Hematopoietic multipotent progenitor cell treated with erythropoietin and hydrocortisone succinate and interleukin-3 and kit ligand, for 6 days (in vitro differentiated cells): Measurements from ENCODE around the gene APLP2.

Experiments
- DNase-seq: peaks from one replicate; pipeline ENCODE4 v3.0.0-alpha.2; 2015

APLP2 gene

DNA sequence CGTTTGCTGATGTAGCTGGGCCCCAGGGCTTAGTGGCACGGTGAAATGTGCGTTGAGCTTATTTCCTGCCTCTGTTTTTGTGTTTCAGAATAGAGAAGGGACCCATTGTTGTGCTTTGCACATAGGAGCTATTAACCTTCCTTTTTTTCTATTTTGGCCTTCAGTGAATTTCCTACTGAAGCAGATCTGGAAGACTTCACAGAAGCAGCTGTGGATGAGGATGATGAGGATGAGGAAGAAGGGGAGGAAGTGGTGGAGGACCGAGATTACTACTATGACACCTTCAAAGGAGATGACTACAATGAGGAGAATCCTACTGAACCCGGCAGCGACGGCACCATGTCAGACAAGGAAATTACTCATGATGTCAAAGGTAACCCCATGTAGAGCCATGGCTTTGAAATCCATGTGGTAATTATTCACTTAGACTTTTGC lies 52.5 kb downstream of the APLP2 start:
- no peak for DNase-seq

DNA sequence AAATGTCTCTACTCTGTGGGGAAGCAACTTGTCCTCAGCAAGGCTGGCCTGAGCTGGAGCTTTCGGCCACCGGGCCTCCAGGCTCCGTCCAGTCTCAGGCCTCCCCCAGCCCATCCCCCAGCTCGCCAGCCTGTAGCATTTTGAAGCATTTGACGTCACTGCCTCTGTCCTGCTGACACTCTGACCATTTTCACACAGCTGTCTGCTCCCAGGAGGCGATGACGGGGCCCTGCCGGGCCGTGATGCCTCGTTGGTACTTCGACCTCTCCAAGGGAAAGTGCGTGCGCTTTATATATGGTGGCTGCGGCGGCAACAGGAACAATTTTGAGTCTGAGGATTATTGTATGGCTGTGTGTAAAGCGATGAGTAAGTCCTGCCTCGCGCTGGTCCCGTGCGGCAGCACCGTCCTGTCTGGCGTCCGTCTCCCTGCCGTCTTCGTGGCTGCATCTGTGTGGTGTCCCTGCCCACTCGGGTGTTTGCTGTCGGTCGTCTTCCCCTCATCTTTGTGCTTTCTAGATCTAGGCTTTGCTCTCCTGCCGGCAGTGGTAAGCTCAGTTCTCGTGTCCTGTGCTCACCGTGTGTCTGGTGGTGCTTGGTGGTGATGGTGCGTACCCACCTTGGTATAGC lies 53.8 kb downstream of the APLP2 start:
- no peak for DNase-seq

- peak; percentile 71 for DNase-seq
These were observed 54.4 kb downstream of the APLP2 start for GRCh38 chr11:130124096-130124495.

DNA sequence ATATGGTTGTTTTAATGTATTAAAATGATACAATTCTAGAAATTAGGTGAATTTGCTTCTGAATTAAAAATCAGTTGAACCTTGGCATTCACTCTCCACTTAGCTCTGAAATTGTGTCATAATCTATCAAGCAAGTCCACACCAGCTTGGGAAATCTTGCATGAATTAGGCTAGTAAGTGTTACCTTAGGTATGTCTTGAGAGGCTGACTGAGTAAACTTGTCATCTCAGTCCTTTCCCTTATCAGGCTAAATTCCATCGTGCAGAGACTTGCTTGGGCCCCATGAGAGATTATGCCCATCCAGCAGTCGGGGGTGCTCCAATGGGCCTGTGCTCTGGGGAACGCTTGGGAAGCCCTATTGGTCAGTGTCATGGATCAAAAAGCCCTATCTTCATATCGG lies 55.9 kb downstream of the APLP2 start:
- no peak for DNase-seq

GRCh38 chr11:130126516-130126915 lies 56.8 kb downstream of the APLP2 start:
- DNase-seq: no peak

DNA sequence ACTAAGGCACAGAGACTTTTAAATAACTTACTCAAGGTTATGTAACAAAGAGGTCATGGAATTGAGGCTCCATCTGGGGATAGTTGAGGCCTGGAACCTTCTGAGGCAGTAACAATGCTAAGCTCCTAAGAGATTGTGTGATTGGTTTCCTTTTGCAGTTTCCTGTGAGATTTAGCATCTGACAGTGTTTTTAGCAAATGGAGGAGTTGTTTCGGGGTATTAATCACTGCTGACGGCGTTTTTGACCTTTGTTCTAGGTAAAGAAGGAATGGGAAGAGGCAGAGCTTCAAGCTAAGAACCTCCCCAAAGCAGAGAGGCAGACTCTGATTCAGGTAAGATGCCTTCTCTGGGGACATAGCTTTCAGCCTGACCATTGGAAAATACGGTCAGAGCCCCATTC lies 57.8 kb downstream of the APLP2 start:
- DNase-seq: no peak

DNA sequence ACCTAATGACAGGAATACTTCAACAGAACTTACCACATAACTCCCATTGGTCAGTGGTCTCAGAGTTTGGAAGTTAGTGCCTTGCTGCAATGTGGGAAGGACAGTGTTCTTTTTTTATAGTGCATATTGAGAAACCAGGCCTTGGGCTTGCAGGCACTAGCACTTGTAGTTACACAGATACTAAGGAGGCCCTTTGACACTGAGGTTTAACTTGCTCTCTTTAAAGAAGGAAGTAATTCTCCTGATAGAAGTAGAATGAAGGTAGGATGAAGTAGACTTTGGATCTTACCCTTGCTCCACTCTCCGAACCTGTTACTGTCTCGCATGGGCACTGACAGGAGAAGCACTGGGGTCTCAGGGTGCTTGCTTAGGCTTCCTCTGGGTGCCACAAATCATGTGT lies 58.9 kb downstream of the APLP2 start:
- no peak for DNase-seq

GRCh38 chr11:130129922-130130321 lies 60.2 kb downstream of the APLP2 start:
- no peak for DNase-seq

GRCh38 chr11:130131961-130132850 lies 62.5 kb downstream of the APLP2 start:
- DNase-seq: peak; percentile 90

DNA sequence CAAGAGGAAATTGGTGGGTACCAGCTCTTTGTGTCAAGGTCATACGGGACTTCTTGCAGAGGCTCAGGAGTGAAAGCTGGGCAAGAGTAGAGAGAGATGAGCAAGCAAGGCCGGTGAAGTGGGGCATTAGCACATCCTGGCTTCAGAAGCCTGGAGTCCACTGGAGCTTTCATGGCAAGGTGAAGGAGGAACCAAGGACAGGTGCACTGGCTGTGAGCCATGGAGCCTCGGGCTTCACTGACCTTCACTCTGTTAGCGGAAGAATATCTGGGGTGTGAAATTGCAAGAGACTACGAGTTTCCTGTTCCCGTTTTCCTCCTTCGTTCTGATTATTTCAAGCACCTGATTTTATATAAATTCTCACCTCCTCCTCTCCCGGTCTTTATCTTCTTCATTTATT lies 64.0 kb downstream of the APLP2 start:
- no peak for DNase-seq

DNA sequence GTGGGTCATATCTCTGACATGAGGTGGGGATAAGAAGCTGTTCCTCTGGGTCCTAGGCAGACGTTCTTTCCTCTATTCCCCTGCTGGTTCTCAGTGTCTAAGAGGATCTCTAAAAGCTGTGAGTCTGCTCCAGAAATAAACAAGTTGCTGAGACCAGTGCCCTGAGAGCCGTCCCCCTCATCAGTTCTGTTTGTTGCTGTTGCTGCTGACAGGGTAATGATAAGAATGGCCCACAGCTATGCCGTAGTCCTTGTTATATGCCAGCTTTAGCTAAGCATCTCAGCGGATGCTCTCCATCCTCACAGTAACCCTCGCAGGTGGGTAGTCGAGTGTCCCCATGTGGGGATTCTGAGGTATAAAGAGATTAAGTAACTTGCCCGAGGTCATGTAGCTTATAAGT lies 66.4 kb downstream of the APLP2 start:
- no peak for DNase-seq

DNA sequence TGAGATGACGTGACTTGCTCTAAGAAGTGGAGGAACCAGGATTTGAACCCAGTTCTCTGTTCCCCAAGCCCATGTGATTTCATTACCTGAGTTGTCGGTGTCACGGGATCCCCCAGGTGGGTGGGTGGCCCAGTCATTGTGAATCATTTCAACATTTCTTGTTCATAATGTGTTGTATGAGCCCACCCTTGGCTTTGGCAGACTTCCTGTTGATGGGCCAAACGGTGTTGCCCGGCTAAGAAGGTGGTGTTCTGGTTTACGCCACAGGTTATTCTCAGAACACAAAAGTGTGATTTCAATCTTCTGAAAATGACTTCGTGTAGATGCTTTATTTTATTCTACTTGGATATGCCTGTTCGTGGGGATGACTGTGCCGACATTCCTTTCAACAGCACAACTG lies 68.3 kb downstream of the APLP2 start:
- DNase-seq: no peak

- DNase-seq: no peak
These were observed 69.7 kb downstream of the APLP2 start for GRCh38 chr11:130139401-130139800.

GRCh38 chr11:130141561-130142341 lies 72.1 kb downstream of the APLP2 start:
- DNase-seq: no peak

GRCh38 chr11:130144141-130144540 lies 74.4 kb downstream of the APLP2 start:
- no peak for DNase-seq

- no peak for DNase-seq
These were observed 75.2 kb downstream of the APLP2 start for GRCh38 chr11:130144861-130145281.

DNA sequence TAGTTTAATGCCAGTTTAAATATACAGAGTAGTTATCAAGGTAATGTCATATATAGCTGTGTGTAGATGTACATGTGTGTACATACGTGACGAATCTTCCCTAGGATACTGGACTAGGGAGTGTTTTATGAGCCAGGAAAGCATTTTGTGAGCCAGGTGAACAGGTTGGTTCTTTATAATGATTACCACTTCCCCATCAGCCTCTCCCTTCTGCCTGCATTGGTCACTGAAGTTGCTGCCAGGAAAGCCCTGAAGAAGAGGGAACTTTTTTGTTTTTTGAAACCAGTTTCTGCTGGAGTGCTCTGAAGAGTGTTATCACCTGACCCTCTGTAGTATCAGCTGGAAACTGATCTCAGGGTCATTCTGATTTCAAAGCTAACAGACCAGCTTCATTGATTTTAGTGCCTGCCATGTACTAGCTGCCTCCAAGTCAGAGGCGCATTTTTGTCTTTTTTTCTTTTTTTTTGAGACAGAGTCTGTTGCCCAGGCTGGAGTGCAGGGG lies 75.7 kb downstream of the APLP2 start:
- no peak for DNase-seq

- DNase-seq: no peak
These were observed 76.5 kb downstream of the APLP2 start for GRCh38 chr11:130145975-130146776.

DNA sequence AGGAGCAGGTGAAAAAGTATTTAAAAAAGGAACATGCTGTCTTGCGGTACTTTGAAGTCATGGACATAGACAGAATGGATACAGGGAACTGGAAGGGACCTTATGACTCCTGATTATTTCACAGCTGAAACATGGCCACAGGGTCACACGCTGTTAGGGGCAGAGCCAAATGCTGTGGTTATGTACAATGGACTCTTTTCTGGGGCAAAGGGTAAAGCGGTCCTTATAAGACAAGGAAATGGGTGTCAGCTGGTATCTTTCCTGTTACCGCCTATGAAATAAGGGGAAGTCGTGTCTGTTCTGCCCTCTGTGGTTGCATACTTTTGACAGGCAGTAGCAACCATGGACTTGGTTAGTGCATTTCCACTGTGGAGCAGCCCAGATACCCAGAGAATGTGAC lies 77.1 kb downstream of the APLP2 start:
- peak; percentile 77 for DNase-seq

DNA sequence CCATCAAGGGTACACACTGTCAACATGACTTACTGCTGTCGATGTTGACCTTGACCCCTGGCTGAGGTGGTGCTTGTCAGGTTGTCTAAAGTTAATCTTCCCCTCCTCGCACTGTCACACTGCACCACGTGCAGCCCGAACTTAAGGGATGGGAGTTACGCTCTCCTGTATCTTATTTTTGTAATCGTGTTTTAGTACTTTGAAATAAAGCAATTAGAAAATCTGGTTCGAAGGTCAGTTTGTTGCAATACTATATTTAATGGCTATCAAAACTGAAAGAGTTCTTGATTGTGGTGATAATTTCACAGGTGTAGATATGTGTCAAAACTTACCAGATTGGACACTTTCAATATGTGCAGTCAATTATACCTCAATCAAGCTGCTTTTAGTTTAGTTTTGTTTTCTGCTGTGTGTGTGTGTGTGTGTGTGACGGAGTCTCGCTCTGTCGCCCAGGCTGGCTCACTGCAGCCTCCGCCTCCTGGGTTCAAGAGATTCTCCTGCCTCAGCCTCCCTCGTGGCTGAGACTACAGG lies 79.2 kb downstream of the APLP2 start:
- no peak for DNase-seq

DNA sequence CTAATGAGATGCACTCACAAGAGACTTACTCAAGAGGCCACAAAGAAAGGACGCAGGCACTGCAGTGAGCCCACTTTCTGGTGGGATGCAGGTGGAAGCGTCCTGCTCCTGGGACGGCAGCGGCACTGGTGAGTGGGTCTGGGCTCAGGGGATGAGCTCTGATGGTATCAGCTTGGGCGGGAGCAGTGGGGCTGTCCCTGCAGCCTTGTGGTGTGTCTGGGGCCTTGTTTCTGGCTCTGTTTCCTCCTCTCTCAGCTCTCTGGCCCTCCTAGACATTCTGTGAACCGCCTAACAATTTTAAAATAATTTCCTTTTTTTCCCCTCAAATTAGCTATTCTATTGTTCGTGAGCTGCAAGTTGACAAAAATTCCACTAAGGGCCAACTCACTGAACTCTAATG lies 81.1 kb downstream of the APLP2 start:
- no peak for DNase-seq

DNA sequence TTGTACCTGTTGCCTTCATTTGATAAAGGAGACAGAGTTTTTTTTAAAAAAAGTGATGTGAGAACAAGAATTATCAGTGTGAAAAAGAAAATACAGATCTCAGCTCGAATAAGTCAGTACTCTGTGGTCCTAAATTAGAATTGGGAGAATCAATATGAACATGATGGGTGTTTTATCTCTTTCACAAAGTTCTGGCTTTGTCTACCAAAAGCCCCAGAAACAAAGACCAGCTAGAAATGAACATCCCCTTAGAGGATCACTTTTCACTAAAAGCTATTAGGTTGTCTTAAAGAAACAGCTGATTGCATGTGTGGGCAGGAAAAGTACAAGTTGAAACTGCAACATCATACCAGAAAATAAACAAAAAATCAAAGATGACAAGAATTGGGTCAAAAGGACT lies 81.5 kb downstream of the APLP2 start:
- DNase-seq: no peak
